ENCODE results near the gene POLR2I.
"Not testable (repeated sequence)": the region's sequence is repeated elsewhere in the genome, so short reads cannot be mapped to it uniquely, and the experiment has no call there.

Gene POLR2I

GRCh38 chr19:36114721-36115452 lies at the start of gene POLR2I:
TSS of gene POLR2I (minus strand) at chr19:36114875. CDS start at chr19:36114856, 19 bp downstream.
- DNase-seq: peak; percentile 98

GRCh38 chr19:36163813-36164212 lies 49.1 kb upstream of the POLR2I start:
- DNase-seq: no peak

- no peak for DNase-seq
Measured at GRCh38 chr19:36160821-36161596, 46.3 kb upstream of the POLR2I start.

GRCh38 chr19:36153126-36153525 lies 38.5 kb upstream of the POLR2I start:
- DNase-seq: no peak

- DNase-seq: no peak
Measured at GRCh38 chr19:36152352-36153091, 37.8 kb upstream of the POLR2I start, which contains the start of gene COX7A1. TSS of gene COX7A1 (minus strand) at chr19:36152447. CDS start at chr19:36152407, 40 bp downstream.

- no peak for DNase-seq
Measured at GRCh38 chr19:36152019-36152351, 37.3 kb upstream of the POLR2I start.

GRCh38 chr19:36151144-36152018 lies 36.7 kb upstream of the POLR2I start:
- no peak for DNase-seq

- no peak for DNase-seq
Measured at GRCh38 chr19:36150586-36150985, 35.9 kb upstream of the POLR2I start.

GRCh38 chr19:36149673-36150406 lies 35.2 kb upstream of the POLR2I start:
- no peak for DNase-seq

GRCh38 chr19:36144624-36145023 lies 29.9 kb upstream of the POLR2I start:
- DNase-seq: no peak

- no peak for DNase-seq
Measured at GRCh38 chr19:36142496-36142895, 27.8 kb upstream of the POLR2I start.

- no peak for DNase-seq
Measured at GRCh38 chr19:36142046-36142445, 27.4 kb upstream of the POLR2I start.

GRCh38 chr19:36141039-36141927 lies 26.6 kb upstream of the POLR2I start:
- DNase-seq: no peak

GRCh38 chr19:36140304-36141038 lies 25.8 kb upstream of the POLR2I start:
- DNase-seq: peak; percentile 21

- DNase-seq: peak; percentile 64
Measured at GRCh38 chr19:36139473-36140303, 25.0 kb upstream of the POLR2I start, which contains the start of gene CAPNS1. TSS of gene CAPNS1 (plus strand) at chr19:36140066. CDS start at chr19:36141012, 946 bp downstream.

GRCh38 chr19:36139120-36139472 lies 24.4 kb upstream of the POLR2I start:
- no peak for DNase-seq

GRCh38 chr19:36136964-36137686 lies 22.4 kb upstream of the POLR2I start:
- DNase-seq: no peak

- DNase-seq: not testable (repeated sequence)
Measured at GRCh38 chr19:36134867-36135266, 20.2 kb upstream of the POLR2I start.
